ENCODE data around the gene TUNAR. TPM values are rescaled to one million over a fixed set of nuclear protein-coding genes. Genes with fewer than 3 reads are reported as not detected.
"Not testable (repeated sequence)": the region's sequence is repeated elsewhere in the genome, so short reads cannot be mapped to it uniquely, and the experiment has no call there.

TUNAR gene
- total RNA-seq, 1 donor: not detected

DNA sequence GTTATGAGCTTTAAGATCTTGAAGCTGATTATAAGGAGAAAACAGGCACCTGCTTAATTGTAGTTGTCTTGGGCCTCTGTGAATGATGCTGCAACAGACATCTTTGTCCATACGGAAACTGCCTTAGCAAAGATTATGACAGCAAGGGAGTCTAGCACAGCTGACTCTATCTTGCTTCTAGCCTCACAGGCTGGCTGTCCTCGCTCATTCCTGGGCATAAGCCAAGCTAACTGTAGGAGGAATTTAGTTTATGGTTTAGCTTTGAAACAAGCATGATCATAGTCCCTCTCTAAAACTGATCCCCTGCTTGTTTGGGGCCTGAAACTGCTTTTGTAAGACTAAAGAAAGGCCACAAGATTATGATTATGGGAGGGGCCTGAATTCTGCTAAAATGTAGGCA is 88.3 kb downstream of the TUNAR start:
- TF ChIP-seq, protein P1, sequence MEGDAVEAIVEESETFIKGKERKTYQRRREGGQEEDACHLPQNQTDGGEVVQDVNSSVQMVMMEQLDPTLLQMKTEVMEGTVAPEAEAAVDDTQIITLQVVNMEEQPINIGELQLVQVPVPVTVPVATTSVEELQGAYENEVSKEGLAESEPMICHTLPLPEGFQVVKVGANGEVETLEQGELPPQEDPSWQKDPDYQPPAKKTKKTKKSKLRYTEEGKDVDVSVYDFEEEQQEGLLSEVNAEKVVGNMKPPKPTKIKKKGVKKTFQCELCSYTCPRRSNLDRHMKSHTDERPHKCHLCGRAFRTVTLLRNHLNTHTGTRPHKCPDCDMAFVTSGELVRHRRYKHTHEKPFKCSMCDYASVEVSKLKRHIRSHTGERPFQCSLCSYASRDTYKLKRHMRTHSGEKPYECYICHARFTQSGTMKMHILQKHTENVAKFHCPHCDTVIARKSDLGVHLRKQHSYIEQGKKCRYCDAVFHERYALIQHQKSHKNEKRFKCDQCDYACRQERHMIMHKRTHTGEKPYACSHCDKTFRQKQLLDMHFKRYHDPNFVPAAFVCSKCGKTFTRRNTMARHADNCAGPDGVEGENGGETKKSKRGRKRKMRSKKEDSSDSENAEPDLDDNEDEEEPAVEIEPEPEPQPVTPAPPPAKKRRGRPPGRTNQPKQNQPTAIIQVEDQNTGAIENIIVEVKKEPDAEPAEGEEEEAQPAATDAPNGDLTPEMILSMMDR (IDR thresholded peaks at IDR 0.05; ENCODE audit: insufficient read depth, low read length): no peak
- no peak for DNase-seq (ENCODE audit: low read depth)
- H3K4me3 ChIP-seq (ENCODE audit: low read depth, low read length): no peak overlapping the region

DNA sequence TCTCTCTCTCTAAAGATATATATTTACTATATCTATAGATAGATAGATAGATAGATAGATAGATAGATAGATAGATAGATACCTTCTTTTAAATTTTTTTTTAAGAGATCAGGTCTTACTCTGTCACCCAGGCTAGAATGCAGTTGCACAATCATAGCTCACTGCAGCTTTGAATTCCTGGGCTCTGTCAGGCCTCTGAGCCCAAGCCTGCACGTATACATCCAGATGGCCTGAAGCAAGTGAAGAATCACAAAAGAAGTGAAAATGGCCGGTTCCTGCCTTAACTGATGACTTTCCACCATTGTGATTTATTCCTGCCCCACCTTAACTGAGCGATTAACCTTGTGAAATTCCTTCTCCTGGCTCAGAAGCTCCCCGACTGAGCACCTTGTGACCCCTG is 91.4 kb downstream of the TUNAR start:
- not testable (repeated sequence) for H3K4me3 ChIP-seq (ENCODE audit: low read depth, low read length); DNase-seq (ENCODE audit: low read depth)

Other genes starting within 250 kb of the TUNAR start
- 0.98 TPM in 1 of 2 replicates, not detected in the other for gene TCL1B, start 190.4 kb upstream of the TUNAR start, total RNA-seq (ENCODE audit: low replicate concordance)
- gene TCL1A, start 162.7 kb upstream of the TUNAR start, total RNA-seq (ENCODE audit: low replicate concordance): not detected in 2 replicates
- 25.5 and 32.6 TPM in 2 replicates for gene C14orf132, start 162.5 kb downstream of the TUNAR start, total RNA-seq (ENCODE audit: low replicate concordance)